Measurements from ENCODE around the gene EMCN.

The EMCN gene

DNA sequence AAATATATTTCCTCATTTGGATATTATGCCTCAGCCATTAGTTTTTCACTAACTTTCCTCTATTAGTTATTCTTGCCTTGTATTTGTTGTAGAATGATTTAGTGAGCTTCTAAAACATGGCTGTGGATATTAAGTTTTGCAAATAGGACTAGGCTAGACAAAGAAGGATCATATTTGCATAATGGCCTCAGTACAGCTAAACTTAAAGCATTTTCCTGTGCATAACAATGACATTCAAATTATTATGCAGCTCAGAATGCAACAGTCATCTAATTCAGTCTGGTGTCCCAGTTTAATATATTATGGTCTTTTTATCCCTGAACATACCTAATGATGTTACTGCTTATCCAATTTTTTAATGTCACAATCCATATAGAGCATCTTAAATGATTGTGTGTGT lies 172.2 kb downstream of the EMCN start:
- H3K9ac ChIP-seq (ENCODE audit: low read depth, low read length): no peak overlapping the region
- no peaks in the 10 kb centered on the region for H3K36me3 ChIP-seq (ENCODE audit: insufficient read depth, low read length)
- H3K4me1 ChIP-seq (ENCODE audit: insufficient read depth, low read length): no peaks in the 10 kb centered on the region
- no peaks in the 10 kb centered on the region for H3K9me3 ChIP-seq (ENCODE audit: control insufficient read depth, insufficient read depth, low read length)
